GM18508 (cell line): ENCODE results near the gene C9orf40.

Source experiments
- ATAC-seq: cut with Tn5 transposase; IDR thresholded peaks from one replicate; pipeline ENCODE4 v1.9.1; 2021; ENCODE audit warnings: moderate number of reproducible peaks; ENCODE audit not compliant: insufficient read depth, unreplicated experiment

Gene C9orf40

GRCh38 chr9:74942801-74943200, 9.9 kb downstream of the C9orf40 start:
- ATAC-seq = no peak

GRCh38 chr9:74940600-74940999, 12.1 kb downstream of the C9orf40 start:
- no peak for ATAC-seq

- ATAC-seq = no peak
These were observed 17.7 kb downstream of the C9orf40 start for GRCh38 chr9:74935008-74935407.

- ATAC-seq = no peak
These were observed 31.0 kb downstream of the C9orf40 start for GRCh38 chr9:74921737-74922136.

- no peak for ATAC-seq
These were observed 31.6 kb downstream of the C9orf40 start for GRCh38 chr9:74920944-74921626.

GRCh38 chr9:74910036-74910435, 42.7 kb downstream of the C9orf40 start:
- no peak for ATAC-seq

- no peak for ATAC-seq
These were observed 44.0 kb downstream of the C9orf40 start for GRCh38 chr9:74908665-74909064.

GRCh38 chr9:74907085-74907484, 45.6 kb downstream of the C9orf40 start:
- no peak for ATAC-seq

- ATAC-seq = no peak
These were observed 51.7 kb downstream of the C9orf40 start for GRCh38 chr9:74901001-74901400.
